Ectodermal cell (in vitro differentiated cells): ENCODE data around the gene TRIOBP. TPM values are rescaled to one million over a fixed set of nuclear protein-coding genes. Genes with fewer than 3 reads are reported as not detected.
"Not testable (repeated sequence)": the region's sequence is repeated elsewhere in the genome, so short reads cannot be mapped to it uniquely, and the experiment has no call there.

Experiments used
- H3K27ac ChIP-seq: 2 replicates; pipeline ENCODE4 v1.7.0; 2013; ENCODE audit warnings: mild to moderate bottlenecking, low read depth, low read length; ENCODE audit not compliant: insufficient read depth, poor library complexity, severe bottlenecking
- H3K27me3 ChIP-seq: 2 replicates; pipeline ENCODE4 v1.7.0; 2013; ENCODE audit warnings: mild to moderate bottlenecking, low read length; ENCODE audit not compliant: insufficient read depth, control insufficient read depth, poor library complexity, severe bottlenecking
- H3K36me3 ChIP-seq: one replicate; pipeline ENCODE4 v1.7.0; 2013; ENCODE audit warnings: low read length; ENCODE audit not compliant: control insufficient read depth, insufficient read depth
- H3K4me1 ChIP-seq: one replicate; pipeline ENCODE4 v1.7.0; 2013; ENCODE audit warnings: low read length; ENCODE audit not compliant: control insufficient read depth, insufficient read depth
- H3K4me3 ChIP-seq: 2 replicates; pipeline ENCODE4 v1.7.0; 2013; ENCODE audit warnings: low read depth, low read length, control low read depth; ENCODE audit not compliant: insufficient read depth
- H3K9me3 ChIP-seq: 2 replicates; pipeline ENCODE4 v1.7.0; 2013; ENCODE audit warnings: mild to moderate bottlenecking, low read length, moderate library complexity; ENCODE audit not compliant: control insufficient read depth
- WGBS, 2 experiments: methylation state at CpG; one replicate each; pipeline ENCODE4 v1.1.7; 2013; ENCODE audit warnings: missing lambda C conversion rate in 2 of 2; 5-methylcytosine and 5-hydroxymethylcytosine counted together
- polyA plus RNA-seq, 4 experiments: library from polyadenylated mRNA; stranded (reverse); fragments of 50-300 nt; gene quantifications; one replicate each; pipeline ENCODE4 v1.2.3, GENCODE V29; 2013

Gene TRIOBP
- 48.7 TPM for polyA plus RNA-seq (2013, experiment 1 of 4)
- polyA plus RNA-seq (2013, experiment 2 of 4), result 47.7 TPM
- polyA plus RNA-seq (2013, experiment 3 of 4), result 45.2 TPM
- 47.4 TPM for polyA plus RNA-seq (2013, experiment 4 of 4)

- no peaks in the 10 kb centered on the region for H3K9me3 ChIP-seq
- H3K4me1 ChIP-seq, result no peaks in the 10 kb centered on the region
- peak within 1 kb of the TSS; percentile 40 for H3K4me3 ChIP-seq
- WGBS, 2 experiments, result 1% methylated on average over 39 of the region's 39 CpGs
- no peaks in the 10 kb centered on the region for H3K27me3 ChIP-seq
- H3K36me3 ChIP-seq, result peaks cover 3% of the 10 kb centered on the region
- H3K27ac ChIP-seq, result no peak within 1 kb of the TSS
Measured at GRCh38 chr22:37696657-37697537, at the start of gene TRIOBP. Gene TRIOBP (plus strand): TSS chr22:37697048. CDS start chr22:37701366, 4,318 bp downstream.

GRCh38 chr22:37647317-37647716, 49.5 kb upstream of the TRIOBP start:
- H3K36me3 ChIP-seq, result no peaks in the 10 kb centered on the region
- WGBS, 2 experiments, result 95 to 96% methylated on average over 9 of the region's 9 CpGs
- no peaks in the 10 kb centered on the region for H3K9me3 ChIP-seq
- H3K27ac ChIP-seq, result no peak overlapping the region
- no peaks in the 10 kb centered on the region for H3K27me3 ChIP-seq
- H3K4me1 ChIP-seq, result no peaks in the 10 kb centered on the region
- H3K4me3 ChIP-seq, result no peak overlapping the region

DNA sequence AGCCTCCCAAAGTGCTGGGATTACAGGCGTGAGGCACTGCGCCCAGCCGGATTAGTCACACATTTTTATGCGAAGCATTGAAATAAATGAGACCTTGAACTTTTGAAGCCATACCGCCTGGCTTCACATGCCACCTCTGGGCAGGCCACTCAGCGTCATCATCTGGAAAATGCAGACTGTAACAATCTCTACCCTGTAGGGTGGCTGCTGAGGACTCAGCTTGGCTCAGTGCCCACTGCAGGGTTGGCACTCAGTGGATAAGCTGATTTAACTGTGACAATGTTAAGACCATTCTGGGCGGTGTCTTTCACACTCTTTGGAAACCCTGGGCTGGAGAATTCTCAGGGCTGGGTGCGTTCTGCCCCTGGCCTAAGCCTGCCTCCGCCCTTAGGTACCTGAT, 48.9 kb upstream of the TRIOBP start:
- 94 to 96% methylated on average over 9 of the region's 9 CpGs for WGBS, 2 experiments
- Histone ChIP-seq H3K36me3 (no peaks in the 10 kb centered on the region), H3K9me3 (no peaks in the 10 kb centered on the region)

GRCh38 chr22:37650463-37651136, 46.2 kb upstream of the TRIOBP start:
- H3K27me3 ChIP-seq, result no peaks in the 10 kb centered on the region

More for the DNA sequence above, 48.9 kb upstream of the TRIOBP start:
- Histone ChIP-seq H3K27me3 (no peaks in the 10 kb centered on the region), H3K27ac (no peak overlapping the region), H3K4me3 (no peak overlapping the region), H3K4me1 (no peaks in the 10 kb centered on the region)

DNA sequence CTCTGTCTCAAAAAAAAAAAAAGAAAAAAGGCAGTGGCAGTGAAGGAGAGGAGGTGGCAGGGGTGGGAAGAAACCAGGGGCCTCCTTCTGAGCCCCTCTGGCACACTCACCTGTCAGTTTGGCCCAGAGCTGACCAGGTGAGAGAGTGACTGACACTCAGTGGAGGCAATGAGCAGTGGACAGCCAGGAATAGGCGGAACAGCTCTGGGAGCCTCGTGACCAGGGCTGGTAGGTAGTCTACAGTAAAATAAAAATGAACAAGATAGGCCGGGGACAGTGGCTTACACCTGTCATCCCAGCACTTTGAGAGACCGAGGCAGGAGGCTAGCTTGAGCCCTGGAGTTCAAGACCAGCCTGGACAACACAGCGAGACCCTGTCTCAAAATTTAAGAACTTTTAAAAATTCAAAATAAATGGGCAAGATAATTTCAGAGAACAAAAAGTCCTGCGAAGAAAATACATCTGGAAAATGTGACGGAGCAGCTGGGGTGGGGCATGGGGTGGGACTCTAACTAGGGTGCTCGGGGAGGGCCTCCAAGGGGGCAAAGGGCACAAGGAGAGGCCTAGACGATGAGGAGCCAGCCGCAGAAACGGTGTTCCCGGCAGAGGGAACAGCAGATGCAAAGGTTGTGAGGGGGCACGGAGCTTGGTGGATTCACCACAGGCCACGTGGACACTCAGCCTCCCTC, 42.1 kb upstream of the TRIOBP start:
- Histone ChIP-seq H3K9me3 (no peaks in the 10 kb centered on the region), H3K4me3 (no peak overlapping the region), H3K27ac (no peak overlapping the region), H3K36me3 (peaks cover 4% of the 10 kb centered on the region), H3K27me3 (no peaks in the 10 kb centered on the region), H3K4me1 (peaks cover 5% of the 10 kb centered on the region)
- WGBS, 2 experiments, result 92 to 93% methylated on average over 13 to 14 of the region's 14 CpGs

More at GRCh38 chr22:37650463-37651136, 46.2 kb upstream of the TRIOBP start:
- Histone ChIP-seq H3K27ac (no peak overlapping the region), H3K9me3 (no peaks in the 10 kb centered on the region), H3K4me3 (no peak overlapping the region), H3K36me3 (peaks cover 4% of the 10 kb centered on the region), H3K4me1 (no peaks in the 10 kb centered on the region)
- 94 to 95% methylated on average over 17 of the region's 17 CpGs for WGBS, 2 experiments

- no peaks in the 10 kb centered on the region for H3K27me3 ChIP-seq
- 92 to 96% methylated on average over 14 to 17 of the region's 17 CpGs for WGBS, 2 experiments
Measured at GRCh38 chr22:37655252-37655563, 41.6 kb upstream of the TRIOBP start.

GRCh38 chr22:37656583-37656982, 40.3 kb upstream of the TRIOBP start:
- H3K27me3 ChIP-seq, H3K9me3 ChIP-seq, H3K36me3 ChIP-seq, H3K27ac ChIP-seq, H3K4me3 ChIP-seq: not testable (repeated sequence)
- WGBS, 2 experiments, result 91 to 94% methylated on average over 4 of the region's 4 CpGs
- H3K4me1 ChIP-seq, result peaks cover 23% of the 10 kb centered on the region

More at GRCh38 chr22:37655252-37655563, 41.6 kb upstream of the TRIOBP start:
- Histone ChIP-seq H3K4me3 (no peak overlapping the region), H3K36me3 (peaks cover 4% of the 10 kb centered on the region), H3K27ac (no peak overlapping the region), H3K9me3 (no peaks in the 10 kb centered on the region), H3K4me1 (peaks cover 10% of the 10 kb centered on the region)

- Histone ChIP-seq H3K4me3 (peak overlapping the region; percentile 49), H3K36me3 (peaks cover 4% of the 10 kb centered on the region), H3K4me1 (peaks cover 23% of the 10 kb centered on the region), H3K27ac (no peak overlapping the region), H3K9me3 (no peaks in the 10 kb centered on the region), H3K27me3 (no peaks in the 10 kb centered on the region)
- 15 to 19% methylated on average over 6 of the region's 6 CpGs for WGBS, 2 experiments
Measured at GRCh38 chr22:37657590-37658132, 39.2 kb upstream of the TRIOBP start.

- peaks cover 23% of the 10 kb centered on the region for H3K4me1 ChIP-seq
- peaks cover 2% of the 10 kb centered on the region for H3K36me3 ChIP-seq
- H3K9me3 ChIP-seq, result no peaks in the 10 kb centered on the region
- H3K4me3 ChIP-seq, result peak within 1 kb of the TSS; percentile 88
- peak within 1 kb of the TSS; percentile 55 for H3K27ac ChIP-seq
- 0% methylated on average over 101 of the region's 101 CpGs for WGBS, 2 experiments
- H3K27me3 ChIP-seq, result no peaks in the 10 kb centered on the region
Measured at GRCh38 chr22:37658133-37659065, 38.4 kb upstream of the TRIOBP start, which contains the start of gene PDXP. Gene PDXP (plus strand): TSS chr22:37658723. CDS start chr22:37658783, 60 bp downstream.
